HS-5 (cell line): ENCODE results near the gene NSD1.
"Not testable (repeated sequence)": the region's sequence is repeated elsewhere in the genome, so short reads cannot be mapped to it uniquely, and the experiment has no call there.

Source experiments
- DNase-seq: peaks from one replicate; pipeline ENCODE4 v3.0.0-alpha.2; 2012; ENCODE audit warnings: low read depth

NSD1 gene

DNA sequence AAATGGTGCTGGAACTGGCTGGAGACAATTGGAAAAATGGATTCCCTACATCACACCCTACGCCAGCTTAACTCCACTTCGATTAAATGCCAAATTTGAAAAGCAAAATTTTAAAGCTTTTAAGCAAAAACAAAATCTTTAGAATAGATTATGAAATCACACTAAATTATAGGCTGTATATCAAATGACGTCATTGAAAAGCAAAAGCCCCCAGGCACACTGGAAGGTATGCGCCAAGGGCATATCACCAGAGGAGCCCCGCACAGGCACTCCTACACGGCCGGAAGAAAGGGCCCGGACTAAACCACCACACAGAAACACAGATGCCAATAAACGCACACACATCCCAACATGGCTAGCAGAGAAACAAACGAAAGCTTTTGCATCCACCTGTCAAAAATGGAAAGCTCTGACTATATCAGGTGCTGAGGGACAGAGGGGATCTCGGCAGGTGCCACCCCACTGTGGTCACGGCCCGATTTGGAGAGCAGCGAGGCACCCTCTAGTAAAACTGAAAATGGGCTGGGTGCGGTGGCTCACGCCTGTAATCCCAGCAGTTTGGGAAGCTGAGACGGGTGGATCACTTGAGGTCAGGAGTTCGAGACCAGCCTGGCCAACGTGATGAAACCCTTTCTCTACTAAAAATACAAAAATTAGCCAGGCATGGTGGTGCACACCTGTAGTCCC, 195.1 kb downstream of the NSD1 start:
- no peak for DNase-seq

DNA sequence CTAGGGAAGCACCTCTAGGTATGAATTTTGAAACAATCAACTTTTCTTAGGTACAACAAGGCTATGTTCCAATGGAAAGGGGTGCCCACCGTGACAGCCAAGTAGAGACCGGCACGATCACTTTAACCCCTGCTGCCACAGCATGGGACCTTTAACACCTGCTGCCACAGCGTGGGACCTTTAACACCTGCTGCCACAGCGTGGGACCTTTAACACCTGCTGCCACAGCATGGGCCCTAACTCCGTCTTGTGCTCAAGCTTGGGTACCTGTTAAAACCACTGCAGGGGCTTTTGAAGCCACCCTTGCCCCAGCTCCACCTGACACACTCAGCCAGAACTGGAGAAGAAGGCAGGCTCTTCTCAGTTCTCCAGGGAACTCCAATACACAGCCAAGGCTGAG, 196.3 kb downstream of the NSD1 start:
- no peak for DNase-seq

DNA sequence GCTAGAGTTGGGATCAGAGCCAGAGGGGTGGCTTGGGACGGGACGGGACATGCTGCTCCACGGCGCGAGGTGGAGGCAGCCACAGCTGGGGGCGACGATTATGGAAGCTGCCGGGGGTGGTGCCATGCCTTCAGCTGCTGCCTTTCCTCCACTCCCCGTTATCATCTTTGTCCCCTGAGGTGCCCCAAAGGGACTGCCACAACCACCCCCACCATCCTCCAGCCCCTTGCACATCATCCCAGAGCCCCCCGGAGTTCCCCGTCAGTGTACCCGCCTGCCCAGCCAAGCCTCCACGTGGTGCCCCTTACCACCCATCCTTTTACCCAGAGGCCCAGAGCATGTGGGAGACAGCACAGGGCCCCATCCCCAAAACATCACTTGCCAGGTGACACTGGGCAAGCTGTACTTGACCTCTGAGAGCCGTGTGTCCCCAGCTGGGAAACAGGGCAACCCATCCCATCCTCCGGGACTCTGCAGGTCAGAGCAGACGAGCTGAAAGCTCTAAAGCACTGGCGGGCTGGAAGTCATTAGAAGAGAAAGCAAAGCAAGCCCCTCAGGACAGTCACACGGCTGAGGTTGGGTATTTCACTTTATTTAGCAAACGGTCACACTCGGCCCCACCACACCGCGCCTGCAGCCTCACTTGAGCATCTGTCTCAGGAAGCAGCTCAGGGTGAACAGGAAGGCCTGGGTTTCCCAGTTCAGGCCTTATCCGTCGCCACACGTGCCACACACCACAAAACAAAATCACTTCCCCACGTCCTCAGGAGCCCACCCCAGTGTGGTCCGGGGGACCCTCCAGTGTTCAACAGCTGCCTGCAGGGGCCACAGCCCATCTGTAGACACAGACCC, 197.6 kb downstream of the NSD1 start:
- DNase-seq, result no peak

DNA sequence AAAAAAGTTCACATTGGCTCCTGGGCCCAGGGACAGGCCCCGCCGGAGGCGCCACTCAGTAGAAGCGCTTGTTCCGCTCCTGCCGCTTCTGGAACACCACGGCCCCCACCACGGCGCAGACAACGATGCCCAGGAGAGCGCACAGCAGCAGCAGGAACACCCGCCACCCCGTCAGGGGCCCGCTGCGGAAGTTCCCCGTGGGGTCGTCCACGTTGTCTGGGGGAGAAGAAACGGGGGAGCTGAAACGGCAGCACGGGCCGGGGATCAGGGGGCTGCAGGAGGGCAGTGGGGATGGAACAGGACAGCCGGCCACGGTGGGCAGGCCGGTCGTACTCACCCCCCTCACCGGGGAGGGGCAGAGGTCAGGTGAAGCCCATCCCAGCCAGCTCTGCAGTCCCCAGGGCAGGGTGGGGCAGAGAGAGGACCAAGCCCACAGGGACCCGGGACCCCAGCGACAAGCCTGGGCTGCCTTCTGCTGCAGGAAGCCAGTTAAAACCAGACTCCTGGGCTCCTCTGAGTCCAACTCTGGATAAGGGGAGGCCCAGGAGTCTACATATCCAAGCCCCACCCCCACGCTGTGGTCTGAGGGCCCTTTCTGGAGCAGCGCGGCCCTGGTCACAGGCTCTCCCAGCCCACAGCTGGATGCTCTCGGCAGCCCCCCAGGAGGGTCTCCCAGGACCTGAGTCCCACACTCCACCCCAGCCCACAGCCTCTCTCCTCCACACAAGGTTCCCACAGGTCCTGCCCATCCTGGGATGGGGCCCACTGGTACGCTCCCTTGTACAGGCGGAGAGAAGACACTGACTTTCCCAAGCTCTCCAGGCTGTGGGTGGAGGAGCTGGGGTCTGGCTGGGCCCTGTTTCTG, 198.7 kb downstream of the NSD1 start:
- DNase-seq, result no peak

DNA sequence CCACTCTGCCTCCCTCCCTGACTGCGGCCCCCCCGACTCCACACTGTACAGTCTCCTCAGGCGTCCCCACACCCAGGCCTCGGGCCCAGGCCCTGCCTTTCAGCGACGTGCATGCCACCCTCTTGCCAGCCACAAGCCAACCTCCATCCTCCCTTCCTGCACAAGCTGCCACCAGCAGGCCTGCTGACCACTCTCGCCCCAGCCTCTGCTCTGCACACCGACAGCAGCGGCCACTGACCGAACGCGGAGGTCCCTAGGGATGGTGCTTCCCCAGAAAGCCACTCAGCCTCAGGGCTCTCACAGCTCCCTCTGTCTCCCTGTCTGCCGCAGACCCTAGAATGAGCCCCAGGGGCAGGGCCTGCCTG, 199.3 kb downstream of the NSD1 start:
- DNase-seq, result no peak

DNA sequence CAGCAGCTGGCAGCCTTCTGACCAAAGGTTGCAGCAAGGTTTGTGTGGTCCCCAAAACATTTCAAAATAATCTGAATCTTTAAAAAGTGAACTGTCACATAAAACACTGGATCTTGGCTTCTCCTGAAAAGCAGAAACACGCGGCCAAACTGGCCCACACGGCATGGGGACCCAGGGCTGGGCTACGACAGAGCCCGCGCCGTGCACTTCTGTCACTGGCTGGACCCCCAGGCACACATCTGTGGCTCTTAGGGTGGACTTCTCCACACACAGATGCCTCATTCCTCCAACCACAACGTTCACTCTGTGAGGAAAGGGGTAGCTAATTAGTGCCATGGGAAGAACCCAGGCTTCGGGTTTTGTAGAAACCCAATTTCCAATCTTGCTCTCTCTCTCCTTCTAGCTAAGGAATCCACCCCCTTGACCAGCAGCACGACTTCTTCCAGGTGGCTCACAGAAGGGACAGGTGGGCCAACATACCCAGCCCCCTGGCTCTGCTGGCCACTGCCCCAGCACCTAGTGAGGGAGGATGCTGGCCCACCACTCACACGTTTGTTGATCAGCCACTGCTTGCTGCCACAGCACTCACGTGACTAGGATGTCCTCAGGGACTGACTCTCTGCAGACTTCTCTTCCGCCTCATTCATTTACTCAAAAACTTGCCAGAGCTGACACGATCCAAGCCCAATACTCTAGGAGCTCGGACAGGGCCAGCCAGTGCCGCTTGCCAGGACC, 200.0 kb downstream of the NSD1 start:
- DNase-seq, result no peak

DNA sequence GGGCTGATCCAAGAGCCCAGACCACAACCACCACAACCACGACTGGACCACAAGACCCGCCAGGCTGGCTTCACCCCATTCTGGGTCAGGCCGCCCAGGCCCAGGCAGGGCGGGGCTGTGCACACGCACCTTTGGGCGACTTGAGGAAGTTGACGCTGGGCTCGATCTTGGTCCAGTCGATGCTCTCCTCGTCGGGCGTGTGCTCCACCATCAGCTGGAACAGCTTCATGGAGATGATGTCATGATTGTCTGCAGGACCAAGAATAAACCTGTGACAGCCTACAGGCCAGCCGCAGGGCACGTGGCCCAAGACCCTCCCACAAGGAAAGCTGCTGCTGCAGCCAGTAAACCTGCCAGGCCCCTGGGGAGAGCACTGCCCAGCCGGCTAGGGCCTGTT, 200.6 kb downstream of the NSD1 start:
- DNase-seq, result no peak

DNA sequence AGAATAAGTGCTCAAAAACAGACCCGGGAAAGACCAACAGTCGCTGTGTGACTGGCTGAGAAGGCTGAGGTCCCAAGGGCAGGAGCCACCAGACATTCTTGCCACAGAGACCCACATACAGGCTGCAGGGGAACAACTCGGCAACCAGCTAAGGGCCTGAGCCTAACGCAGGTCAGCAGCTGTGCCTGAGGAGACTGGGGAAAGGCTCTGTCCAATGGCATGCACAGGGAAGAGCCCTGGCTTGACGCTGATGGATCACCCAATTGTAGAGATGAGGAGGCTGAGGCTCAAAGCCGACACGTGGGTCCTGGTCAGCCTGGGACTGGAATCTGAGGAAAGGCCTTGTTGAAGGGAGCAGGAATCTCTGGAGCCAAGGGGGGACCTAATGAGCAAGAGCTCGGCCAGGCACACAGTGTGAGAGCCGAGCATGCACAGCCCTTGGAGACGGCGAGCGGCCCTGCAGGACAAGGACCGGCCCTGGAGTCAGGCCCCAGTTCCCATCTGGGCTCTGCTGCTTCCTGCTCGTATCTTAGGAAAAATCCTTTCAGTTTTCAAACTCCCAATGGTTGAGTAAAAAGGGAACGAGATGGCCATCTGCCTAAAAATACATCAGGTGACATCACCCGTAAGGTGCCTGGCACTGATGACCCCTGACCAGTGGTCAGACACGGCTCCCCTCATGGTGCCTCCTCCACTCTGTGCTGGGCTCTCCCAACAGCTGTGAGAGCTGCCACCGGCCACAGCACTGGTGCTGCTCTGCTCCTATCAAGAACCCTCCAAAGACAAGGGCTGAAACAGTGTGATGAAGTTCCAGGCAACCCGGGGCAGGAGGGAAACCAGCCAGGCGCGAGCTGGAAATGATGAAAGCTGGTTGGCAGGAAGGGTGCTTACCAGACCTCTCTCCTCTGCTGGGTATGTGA, 201.5 kb downstream of the NSD1 start:
- DNase-seq, result no peak

DNA sequence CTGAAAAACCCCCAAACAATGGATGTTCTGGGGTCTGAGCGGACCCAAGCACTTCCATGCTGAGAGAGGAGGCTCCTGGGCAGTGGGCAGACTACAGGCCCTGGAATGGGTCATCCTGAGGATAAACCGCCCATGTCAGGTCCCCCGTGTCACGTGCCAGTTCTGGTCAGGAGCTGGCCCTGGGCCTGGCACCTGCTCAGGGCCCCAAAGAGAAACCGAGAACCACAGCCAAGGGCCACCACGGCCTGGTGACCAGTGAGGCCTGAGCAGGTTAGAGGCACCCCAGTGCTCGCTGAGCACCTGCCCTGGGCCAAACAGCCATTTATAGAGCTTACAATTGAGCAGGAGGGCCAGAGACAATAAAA, 202.1 kb downstream of the NSD1 start:
- DNase-seq, result no peak

DNA sequence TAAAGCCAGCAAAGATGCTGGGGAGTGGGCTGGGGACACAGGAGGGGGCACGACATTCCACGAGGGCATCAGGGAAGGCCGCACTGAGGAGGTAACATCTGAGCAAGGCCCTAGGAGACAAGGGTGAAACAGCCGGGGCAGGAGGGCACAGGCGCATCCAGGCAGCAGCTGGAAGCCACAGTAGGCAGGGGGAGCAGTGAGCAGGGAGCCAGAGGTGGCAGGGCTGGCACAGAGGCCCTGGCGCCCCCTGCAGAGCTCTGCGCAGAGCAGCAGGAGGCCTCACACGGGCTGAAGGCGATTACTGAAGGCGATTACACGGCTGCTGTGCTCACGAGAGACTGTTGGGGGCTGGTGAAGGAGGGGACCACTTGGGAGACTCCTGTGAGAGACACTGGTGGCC, 202.5 kb downstream of the NSD1 start:
- no peak for DNase-seq

DNA sequence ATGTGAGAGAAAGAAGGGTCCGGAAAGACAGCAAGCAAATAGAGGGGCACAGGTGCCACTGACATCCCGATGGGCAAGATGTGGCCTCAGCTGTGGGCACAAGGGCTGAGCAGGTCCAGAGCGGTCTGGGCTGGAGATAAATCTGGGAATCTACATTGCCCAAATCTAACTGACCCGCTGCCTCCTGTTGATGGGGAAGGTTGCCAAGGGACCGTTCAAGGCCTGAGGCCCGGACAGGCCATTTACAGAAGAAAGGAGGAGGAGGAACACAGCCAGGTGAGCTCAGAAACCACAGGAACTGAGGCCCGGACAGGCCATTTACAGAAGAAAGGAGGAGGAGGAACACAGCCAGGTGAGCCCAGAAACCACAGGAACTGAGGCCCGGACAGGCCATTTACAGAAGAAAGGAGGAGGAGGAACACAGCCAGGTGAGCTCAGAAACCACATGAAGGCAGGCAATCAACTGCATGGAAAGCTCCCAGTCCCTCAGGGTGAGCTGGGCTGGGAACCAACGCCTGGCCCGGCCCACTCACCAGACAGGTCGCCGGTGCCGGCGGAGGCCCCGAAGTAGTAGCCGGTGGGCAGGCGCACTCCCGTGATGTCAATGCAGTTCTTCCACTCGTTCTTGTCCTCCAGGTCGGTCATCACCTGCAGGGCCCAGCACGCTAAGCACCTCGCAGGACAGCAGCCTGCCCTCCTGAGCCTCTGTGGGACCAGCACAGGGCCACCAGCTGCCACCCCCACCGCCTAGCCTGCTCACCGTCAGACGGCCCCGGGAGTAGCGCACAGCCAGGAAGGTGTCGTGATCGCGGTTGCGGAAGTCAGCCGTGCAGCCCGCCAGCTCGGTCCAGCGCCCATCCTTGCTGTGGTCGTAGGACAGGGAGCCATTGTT, 203.3 kb downstream of the NSD1 start:
- DNase-seq, result no peak

DNA sequence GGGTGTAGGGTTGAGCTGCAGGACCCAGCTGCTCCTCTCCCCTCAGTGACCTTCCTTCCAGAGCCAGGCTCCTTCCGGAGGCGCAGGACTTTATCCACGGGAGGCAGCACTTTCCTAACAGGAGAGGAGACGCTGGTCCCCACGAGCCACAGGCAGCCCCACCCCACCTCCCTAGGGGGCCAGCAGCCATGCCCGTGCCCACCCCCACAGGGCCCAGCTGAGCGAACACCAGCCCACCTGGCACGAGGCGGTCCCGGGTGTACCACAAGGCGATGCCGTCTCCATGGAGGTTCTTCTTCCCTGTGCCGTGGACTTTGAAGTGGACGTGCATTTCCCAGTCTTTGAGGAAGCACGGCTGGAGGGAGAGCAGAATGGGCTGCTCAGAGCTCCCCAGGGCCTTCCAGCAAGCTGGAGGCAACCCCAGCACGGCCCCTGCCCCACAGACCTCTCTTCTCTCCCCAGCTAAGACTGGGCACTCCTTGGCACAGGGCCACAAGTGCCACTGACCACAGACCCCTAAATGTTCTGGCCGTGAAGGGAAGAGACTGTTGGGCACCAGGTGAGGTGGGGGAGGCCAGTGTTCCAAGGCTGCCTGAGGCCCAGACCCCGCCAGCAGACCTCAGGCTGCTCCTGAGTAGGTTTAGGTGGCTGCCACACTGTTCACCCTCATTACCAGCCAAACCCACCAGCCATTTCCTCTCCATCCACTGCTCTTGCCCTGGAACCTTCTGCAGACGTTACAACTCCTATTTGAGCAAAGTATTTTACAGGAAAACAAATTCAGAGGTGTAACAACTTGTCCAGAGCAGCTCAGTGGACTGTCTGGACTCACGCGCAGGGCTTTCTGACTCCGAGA, 204.9 kb downstream of the NSD1 start:
- DNase-seq, result no peak

DNA sequence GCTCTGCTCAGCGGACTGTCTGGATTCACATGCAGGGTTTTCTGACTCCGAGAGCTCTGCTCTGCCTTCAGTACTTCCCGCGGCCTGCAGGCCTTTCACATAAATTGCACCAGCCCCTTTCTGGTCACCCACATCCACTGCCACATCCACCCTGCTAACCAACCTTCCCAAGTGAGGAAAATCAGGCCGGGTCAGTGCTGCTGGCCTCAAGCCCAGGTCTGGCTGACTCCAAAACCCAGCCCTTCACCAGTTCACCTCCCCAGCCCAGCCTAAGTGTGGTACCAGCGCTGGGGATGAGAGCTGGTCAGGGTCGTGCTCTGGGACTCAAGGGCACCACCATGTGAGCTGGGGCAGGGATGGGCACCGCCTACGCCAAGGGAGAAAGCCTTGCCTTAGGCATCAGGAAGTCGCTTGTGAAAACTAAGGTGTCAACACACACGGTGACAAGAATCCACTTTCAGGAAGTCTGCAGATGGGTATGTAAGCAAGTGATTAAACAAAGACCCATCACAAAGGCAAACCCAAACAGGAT, 205.6 kb downstream of the NSD1 start:
- no peak for DNase-seq

DNA sequence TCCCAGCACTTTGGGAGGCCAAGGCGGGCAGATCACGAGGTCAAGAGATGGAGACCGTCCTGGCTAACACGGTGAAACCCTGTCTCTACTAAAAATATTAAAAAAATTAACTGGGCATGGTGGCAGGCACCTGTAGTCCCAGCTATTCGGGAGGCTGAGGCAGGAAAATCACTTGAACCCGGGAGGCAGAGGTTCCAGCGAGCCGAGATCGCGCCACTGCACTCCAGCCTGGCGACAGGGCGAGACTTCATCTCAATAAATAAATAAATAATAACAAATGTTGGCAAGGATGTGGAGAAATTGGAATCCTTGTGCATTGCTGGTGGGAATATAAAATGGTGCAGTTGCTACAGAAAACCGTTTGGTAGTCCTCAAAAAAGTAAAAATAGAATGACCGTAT, 209.4 kb downstream of the NSD1 start:
- not testable (repeated sequence) for DNase-seq

DNA sequence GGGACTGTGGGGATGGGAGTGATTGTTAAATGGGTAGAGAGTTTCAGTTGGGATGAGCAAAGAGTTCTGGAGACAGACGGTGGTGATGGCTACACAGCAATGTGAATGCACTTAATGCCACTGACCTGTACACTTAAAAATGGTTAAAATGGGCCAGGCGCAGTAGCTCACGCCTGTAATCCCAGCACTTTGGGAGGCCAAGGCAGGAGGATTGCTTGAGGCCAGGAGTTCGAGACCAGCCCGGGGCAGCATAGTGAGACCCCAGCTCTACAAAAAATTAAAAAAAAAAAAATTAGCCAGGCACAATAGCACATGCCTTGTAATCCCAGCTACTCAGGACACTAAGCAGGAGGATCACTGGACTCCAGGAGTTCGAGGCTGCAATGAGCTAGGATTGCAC, 210.2 kb downstream of the NSD1 start:
- DNase-seq, result no peak

DNA sequence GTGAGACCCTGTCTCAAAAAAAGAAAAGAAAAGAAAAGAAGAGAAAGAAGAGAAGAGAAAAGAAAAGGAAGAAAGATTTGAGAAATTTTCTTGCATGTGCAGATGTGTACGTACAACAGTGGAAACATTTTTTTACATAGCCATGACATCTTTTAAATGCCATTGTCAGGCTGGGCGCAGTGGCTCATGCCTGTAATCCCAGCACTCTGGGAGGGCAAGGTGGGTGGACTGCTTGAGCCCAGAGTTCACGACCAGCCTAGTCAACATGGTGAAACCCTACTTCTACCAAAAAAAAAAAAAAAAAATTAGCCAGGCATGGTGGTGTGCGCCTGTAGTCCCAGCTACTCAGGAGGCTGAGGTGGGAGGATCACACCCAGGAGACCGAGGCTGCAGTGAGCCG, 211.3 kb downstream of the NSD1 start:
- DNase-seq, result no peak

DNA sequence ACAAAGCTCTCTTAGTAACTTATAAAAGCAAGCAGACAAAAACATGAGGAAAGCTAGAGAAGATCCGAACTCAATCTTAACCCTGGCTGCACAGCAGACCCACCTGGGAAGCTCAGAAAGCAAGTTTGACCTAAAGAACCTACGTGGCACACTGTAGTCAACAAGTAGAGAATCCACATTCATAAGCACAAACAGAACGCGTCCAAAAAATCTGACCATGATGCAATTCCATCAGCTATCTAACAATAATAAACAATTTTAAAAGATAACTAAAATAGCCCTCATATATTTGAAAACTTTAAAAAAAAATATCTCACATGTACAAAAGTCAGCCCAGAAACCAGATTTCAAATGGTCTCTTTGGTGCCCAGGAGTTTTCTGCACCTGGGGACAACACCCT, 213.2 kb downstream of the NSD1 start:
- no peak for DNase-seq

DNA sequence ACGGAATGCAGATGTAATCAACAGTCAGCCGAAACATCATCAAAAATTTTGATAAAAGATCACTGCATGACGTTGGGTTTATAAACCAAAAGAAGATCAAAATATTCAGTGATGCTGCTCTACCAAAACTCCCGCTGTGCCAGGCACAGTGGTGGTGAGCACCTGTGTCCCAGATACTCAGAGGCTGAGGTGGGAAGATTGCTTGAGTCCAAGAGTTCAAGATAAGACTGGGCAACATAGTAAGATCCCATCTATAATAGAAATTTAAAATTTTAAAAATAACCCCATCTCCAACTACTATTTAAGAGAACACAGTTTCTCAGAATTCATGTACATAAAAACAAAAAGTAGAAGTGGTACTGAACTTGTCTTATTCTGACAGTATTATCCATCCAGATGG, 214.1 kb downstream of the NSD1 start:
- DNase-seq, result no peak

DNA sequence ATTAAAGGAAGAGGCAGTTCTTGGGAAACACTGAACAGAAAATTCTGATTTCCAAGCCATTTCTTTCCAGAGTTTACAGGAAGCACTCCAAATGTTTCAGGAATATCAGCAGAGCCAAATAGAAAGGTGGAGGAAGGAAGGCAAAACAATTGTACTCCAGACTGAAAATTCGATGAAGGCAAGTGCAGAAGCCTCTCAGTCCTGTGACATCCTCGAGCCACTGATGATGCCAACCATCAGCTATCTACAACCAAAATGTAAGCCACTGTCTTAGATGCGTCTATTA, 215.7 kb downstream of the NSD1 start:
- no peak for DNase-seq
